HEK293 (cell line): ENCODE results near the gene SAMD14.

Source experiments
- BCL11A ChIP-seq: fragments of 450-650 bp; formaldehyde crosslinking; IDR thresholded peaks from 2 replicates; pipeline ENCODE4 v1.5.1; 2016; ENCODE audit warnings: low read depth, missing biosample characterization, missing genetic modification characterization
- HOXA7 ChIP-seq: sonication (generic); formaldehyde crosslinking; IDR thresholded peaks from 2 replicates; pipeline ENCODE4 v1.8.1; 2022; ENCODE audit warnings: missing genetic modification reagents, borderline replicate concordance
- HOXC10 ChIP-seq: sonication (generic); formaldehyde crosslinking; IDR thresholded peaks from 2 replicates; pipeline ENCODE4 v1.8.1; 2023; ENCODE audit warnings: mild to moderate bottlenecking, missing genetic modification reagents
- IKZF3 ChIP-seq: fragments of 450-650 bp; IDR thresholded peaks from 2 replicates; pipeline ENCODE4 v1.5.0; 2018; ENCODE audit warnings: missing biosample characterization, mild to moderate bottlenecking, missing genetic modification characterization, moderate library complexity
- SCRT2 ChIP-seq: fragments of 450-650 bp; formaldehyde crosslinking; IDR thresholded peaks from 2 replicates; pipeline ENCODE4 v1.5.1; 2016; ENCODE audit warnings: missing biosample characterization, missing genetic modification characterization
- SP2 ChIP-seq: fragments of 450-650 bp; formaldehyde crosslinking; IDR thresholded peaks from 2 replicates; pipeline ENCODE4 v1.5.1; 2016; ENCODE audit warnings: missing biosample characterization, missing genetic modification characterization
- SP7 ChIP-seq: fragments of 450-650 bp; formaldehyde crosslinking; IDR thresholded peaks from 2 replicates; pipeline ENCODE4 v1.5.1; 2016; ENCODE audit warnings: missing biosample characterization, missing genetic modification characterization
- TRIM28 ChIP-seq: IDR thresholded peaks from 2 replicates; pipeline ENCODE4 v1.6.1; 2011; ENCODE audit warnings: low read length, control low read depth, borderline replicate concordance
- YY2 ChIP-seq: fragments of 450-650 bp; formaldehyde crosslinking; IDR thresholded peaks from 2 replicates; pipeline ENCODE4 v1.5.1; 2016; ENCODE audit warnings: missing biosample characterization, missing genetic modification characterization
- ZFP41 ChIP-seq: fragments of 450-650 bp; formaldehyde crosslinking; IDR thresholded peaks from 2 replicates; pipeline ENCODE4 v1.5.1; 2016; ENCODE audit warnings: missing biosample characterization, missing genetic modification characterization, borderline replicate concordance
- ZNF121 ChIP-seq: fragments of 450-650 bp; formaldehyde crosslinking; IDR thresholded peaks from 2 replicates; pipeline ENCODE4 v1.5.1; 2016; ENCODE audit warnings: missing biosample characterization, missing genetic modification characterization
- ZNF155 ChIP-seq: fragments of 450-650 bp; formaldehyde crosslinking; IDR thresholded peaks from 2 replicates; pipeline ENCODE4 v1.5.1; 2016; ENCODE audit warnings: missing biosample characterization, missing genetic modification characterization
- ZNF2 ChIP-seq: fragments of 450-650 bp; formaldehyde crosslinking; IDR thresholded peaks from 2 replicates; pipeline ENCODE4 v1.5.1; 2016; ENCODE audit warnings: missing biosample characterization, missing genetic modification characterization
- ZNF211 ChIP-seq: fragments of 450-650 bp; formaldehyde crosslinking; IDR thresholded peaks from 2 replicates; pipeline ENCODE4 v1.5.1; 2016; ENCODE audit warnings: low read depth, missing biosample characterization, missing genetic modification characterization
- ZNF26 ChIP-seq: fragments of 450-650 bp; formaldehyde crosslinking; IDR thresholded peaks from 2 replicates; pipeline ENCODE4 v1.5.1; 2016; ENCODE audit warnings: missing biosample characterization, missing genetic modification characterization
- ZNF354C ChIP-seq: fragments of 450-650 bp; formaldehyde crosslinking; IDR thresholded peaks from 2 replicates; pipeline ENCODE4 v1.5.1; 2016; ENCODE audit warnings: missing biosample characterization, missing genetic modification characterization, low read depth, borderline replicate concordance
- ZNF366 ChIP-seq: fragments of 450-650 bp; formaldehyde crosslinking; conservative IDR thresholded peaks from 2 replicates; pipeline ENCODE4 v1.5.1; 2016; ENCODE audit warnings: missing biosample characterization, missing genetic modification characterization
- ZNF433 ChIP-seq: fragments of 450-650 bp; formaldehyde crosslinking; IDR thresholded peaks from 2 replicates; pipeline ENCODE4 v1.5.1; 2016; ENCODE audit warnings: missing biosample characterization, missing genetic modification characterization, low read depth
- ZNF449 ChIP-seq: fragments of 450-650 bp; formaldehyde crosslinking; IDR thresholded peaks from 2 replicates; pipeline ENCODE4 v1.5.1; 2017; ENCODE audit warnings: missing biosample characterization, mild to moderate bottlenecking, missing genetic modification characterization, moderate library complexity
- ZNF48 ChIP-seq: fragments of 450-650 bp; formaldehyde crosslinking; IDR thresholded peaks from 2 replicates; pipeline ENCODE4 v1.5.1; 2016; ENCODE audit warnings: missing biosample characterization, missing genetic modification characterization
- ZNF521 ChIP-seq: fragments of 450-650 bp; formaldehyde crosslinking; IDR thresholded peaks from 2 replicates; pipeline ENCODE4 v1.5.1; 2017; ENCODE audit warnings: missing biosample characterization, mild to moderate bottlenecking, missing genetic modification characterization
- ZNF558 ChIP-seq: fragments of 450-650 bp; formaldehyde crosslinking; IDR thresholded peaks from 2 replicates; pipeline ENCODE4 v1.5.1; 2016; ENCODE audit warnings: missing biosample characterization, missing genetic modification characterization
- ZNF571 ChIP-seq: fragments of 450-650 bp; formaldehyde crosslinking; IDR thresholded peaks from 2 replicates; pipeline ENCODE4 v1.5.0; 2017; ENCODE audit warnings: missing biosample characterization, missing genetic modification characterization
- ZNF600 ChIP-seq: fragments of 450-650 bp; formaldehyde crosslinking; IDR thresholded peaks from 2 replicates; pipeline ENCODE4 v1.5.1; 2016; ENCODE audit warnings: missing biosample characterization, missing genetic modification characterization
- ZNF624 ChIP-seq: fragments of 450-650 bp; formaldehyde crosslinking; IDR thresholded peaks from 2 replicates; pipeline ENCODE4 v1.5.1; 2017; ENCODE audit warnings: missing biosample characterization, missing genetic modification characterization
- ZNF704 ChIP-seq: fragments of 450-650 bp; formaldehyde crosslinking; IDR thresholded peaks from 2 replicates; pipeline ENCODE4 v1.5.1; 2016; ENCODE audit warnings: missing biosample characterization, missing genetic modification characterization
- ZNF747 ChIP-seq: fragments of 450-650 bp; formaldehyde crosslinking; IDR thresholded peaks from 2 replicates; pipeline ENCODE4 v1.5.1; 2016; ENCODE audit warnings: missing biosample characterization, missing genetic modification characterization
- ZNF76 ChIP-seq: fragments of 450-650 bp; formaldehyde crosslinking; IDR thresholded peaks from 2 replicates; pipeline ENCODE4; 2016; ENCODE audit warnings: low read depth, missing biosample characterization, missing genetic modification characterization, borderline replicate concordance
- ZNF768 ChIP-seq: fragments of 450-650 bp; formaldehyde crosslinking; IDR thresholded peaks from 2 replicates; pipeline ENCODE4 v1.5.1; 2018; ENCODE audit warnings: missing biosample characterization, mild to moderate bottlenecking, missing genetic modification characterization
- ZNF776 ChIP-seq: fragments of 450-650 bp; formaldehyde crosslinking; IDR thresholded peaks from 2 replicates; pipeline ENCODE4 v1.5.0; 2017; ENCODE audit warnings: missing biosample characterization, missing genetic modification characterization, borderline replicate concordance
- ZNF837 ChIP-seq: fragments of 450-650 bp; formaldehyde crosslinking; IDR thresholded peaks from 2 replicates; pipeline ENCODE4 v1.5.1; 2016; ENCODE audit warnings: missing biosample characterization, missing genetic modification characterization
- TF ChIP-seq, protein P1 (sequence below): fragments of 450-650 bp; formaldehyde crosslinking; IDR thresholded peaks from 2 replicates; pipeline ENCODE4 v1.5.1; 2016; ENCODE audit warnings: missing biosample characterization, missing genetic modification characterization, low read depth
- TF ChIP-seq, protein P2 (sequence below): fragments of 450-650 bp; formaldehyde crosslinking; IDR thresholded peaks from 2 replicates; pipeline ENCODE4 v1.5.1; 2017; ENCODE audit warnings: missing biosample characterization, missing genetic modification characterization

The SAMD14 gene

GRCh38 chr17:50139950-50140885 lies 10.3 kb upstream of the SAMD14 start (continued):
- TF ChIP-seq ZNF704 (tag by site-specific recombination) (no peak), SP2 (tag by site-specific recombination) (peak; percentile 74), HOXA7 (no peak), ZNF600 (peak; percentile 92), IKZF3 (tag by site-specific recombination) (peak; percentile 30; the same call in 1 of the 2 replicates), BCL11A (tag by site-specific recombination) (peak; percentile 69; the same call in 1 of the 2 replicates), ZFP41 (tag by site-specific recombination) (no peak), ZNF624 (tag by site-specific recombination) (no peak), TRIM28 (peak; percentile 99), ZNF747 (tag by site-specific recombination) (no peak), ZNF48 (tag by site-specific recombination) (no peak), ZNF433 (tag by site-specific recombination) (no peak), ZNF521 (tag by site-specific recombination) (no peak), ZNF776 (tag by site-specific recombination) (no peak), ZNF837 (no peak), ZNF2 (0 out of 2 replicates have a peak, but pooled peaks have one; percentile 50), ZNF155 (tag by site-specific recombination) (no peak), ZNF76 (tag by site-specific recombination) (no peak), SP7 (tag by site-specific recombination) (peak; percentile 81), ZNF768 (tag by site-specific recombination) (no peak), ZNF26 (tag by site-specific recombination) (no peak), ZNF121 (tag by site-specific recombination) (no peak), ZNF366 (tag by site-specific recombination) (peak; percentile 62), ZNF558 (tag by site-specific recombination) (no peak), YY2 (tag by site-specific recombination) (no peak), ZNF449 (no peak), ZNF354C (no peak), SCRT2 (no peak), HOXC10 (no peak), ZNF571 (no peak), ZNF211 (tag by site-specific recombination) (no peak)
- TF ChIP-seq, protein P1, sequence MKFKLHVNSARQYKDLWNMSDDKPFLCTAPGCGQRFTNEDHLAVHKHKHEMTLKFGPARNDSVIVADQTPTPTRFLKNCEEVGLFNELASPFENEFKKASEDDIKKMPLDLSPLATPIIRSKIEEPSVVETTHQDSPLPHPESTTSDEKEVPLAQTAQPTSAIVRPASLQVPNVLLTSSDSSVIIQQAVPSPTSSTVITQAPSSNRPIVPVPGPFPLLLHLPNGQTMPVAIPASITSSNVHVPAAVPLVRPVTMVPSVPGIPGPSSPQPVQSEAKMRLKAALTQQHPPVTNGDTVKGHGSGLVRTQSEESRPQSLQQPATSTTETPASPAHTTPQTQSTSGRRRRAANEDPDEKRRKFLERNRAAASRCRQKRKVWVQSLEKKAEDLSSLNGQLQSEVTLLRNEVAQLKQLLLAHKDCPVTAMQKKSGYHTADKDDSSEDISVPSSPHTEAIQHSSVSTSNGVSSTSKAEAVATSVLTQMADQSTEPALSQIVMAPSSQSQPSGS (tag by site-specific recombination) = 0 out of 2 replicates have a peak, but pooled peaks have one; percentile 3
- TF ChIP-seq, protein P2, sequence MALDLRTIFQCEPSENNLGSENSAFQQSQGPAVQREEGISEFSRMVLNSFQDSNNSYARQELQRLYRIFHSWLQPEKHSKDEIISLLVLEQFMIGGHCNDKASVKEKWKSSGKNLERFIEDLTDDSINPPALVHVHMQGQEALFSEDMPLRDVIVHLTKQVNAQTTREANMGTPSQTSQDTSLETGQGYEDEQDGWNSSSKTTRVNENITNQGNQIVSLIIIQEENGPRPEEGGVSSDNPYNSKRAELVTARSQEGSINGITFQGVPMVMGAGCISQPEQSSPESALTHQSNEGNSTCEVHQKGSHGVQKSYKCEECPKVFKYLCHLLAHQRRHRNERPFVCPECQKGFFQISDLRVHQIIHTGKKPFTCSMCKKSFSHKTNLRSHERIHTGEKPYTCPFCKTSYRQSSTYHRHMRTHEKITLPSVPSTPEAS = no peak; the same call in 1 of the 2 replicates
